HG02970 (cell line): ENCODE measurements around the gene LAMTOR5.

Experiments
- ATAC-seq: cut with Tn5 transposase; IDR thresholded peaks from one replicate; pipeline ENCODE4 v1.9.1; 2021; ENCODE audit warnings: mild to moderate bottlenecking, moderate library complexity, moderate number of reproducible peaks; ENCODE audit not compliant: unreplicated experiment, low FRiP score

LAMTOR5 gene

DNA sequence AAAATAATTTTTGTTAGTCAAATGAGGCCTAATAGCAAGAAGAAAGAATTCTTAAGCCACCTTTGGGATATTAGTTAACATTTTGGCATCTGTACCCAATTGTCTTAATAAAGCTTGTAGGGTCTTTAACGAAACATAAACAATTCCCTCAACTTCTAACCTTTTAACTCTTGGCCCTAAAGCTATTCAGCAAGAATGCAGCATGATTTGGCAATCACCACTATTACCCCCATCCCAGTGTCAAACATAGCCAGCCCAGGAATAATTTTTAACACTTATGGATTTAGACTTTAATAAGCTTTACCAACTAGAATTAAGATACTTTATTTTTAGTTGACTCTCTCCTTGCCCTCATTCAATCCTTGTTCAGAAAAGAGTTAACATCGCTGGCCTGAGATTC, 14.2 kb downstream of the LAMTOR5 start:
- no peak for ATAC-seq

DNA sequence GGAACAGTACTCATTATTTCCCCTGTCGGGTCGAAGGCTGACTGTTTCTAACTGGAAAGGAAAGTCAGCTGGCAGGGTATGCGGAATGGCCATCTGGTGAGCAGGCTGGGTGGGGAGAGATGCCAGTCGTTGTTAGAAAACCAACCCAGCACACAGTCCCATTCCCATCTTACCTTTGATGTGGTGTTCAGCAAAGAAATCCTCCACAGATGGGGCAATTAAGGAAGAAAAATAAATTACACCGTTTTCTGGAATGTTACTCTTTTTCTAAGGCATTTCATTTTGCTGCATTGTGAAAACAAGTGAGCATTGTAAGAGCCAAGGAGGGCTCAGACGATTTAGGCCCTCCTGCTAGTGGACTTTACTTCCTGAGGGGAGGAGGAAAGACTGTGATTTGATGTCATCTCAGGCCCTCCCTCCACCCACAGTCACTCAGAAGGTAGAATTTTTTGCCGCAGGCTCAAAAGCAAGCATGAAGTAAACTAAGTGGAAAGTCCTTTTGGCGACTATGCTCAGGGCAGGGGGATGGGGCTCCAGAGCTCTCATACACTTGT, 16.7 kb downstream of the LAMTOR5 start, which contains the start of gene SLC16A4:
Gene SLC16A4, minus strand, starts transcription at position 335 of the 554 bp plus-strand sequence. CDS start 1,703 bp downstream, outside the sequence.
- ATAC-seq = no peak

DNA sequence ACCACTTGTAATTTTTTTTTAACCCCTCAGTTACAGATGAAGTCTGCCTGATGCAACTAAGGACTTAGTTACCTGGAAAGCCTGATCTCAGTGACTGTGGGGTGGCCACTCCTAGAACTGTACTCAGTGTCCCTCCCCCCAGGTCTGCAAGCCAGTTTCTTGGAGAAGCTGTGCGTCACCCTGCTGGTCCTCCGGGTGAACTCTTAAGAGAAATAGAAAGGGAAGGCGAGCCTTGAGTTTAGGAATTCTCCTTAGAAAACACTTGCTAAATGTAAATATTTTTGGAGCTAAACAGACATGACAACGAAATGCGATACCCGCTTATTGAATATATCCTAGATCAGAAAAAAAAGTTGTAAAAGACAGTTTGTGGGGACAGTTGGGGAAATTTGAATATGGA, 17.4 kb downstream of the LAMTOR5 start:
- no peak for ATAC-seq

DNA sequence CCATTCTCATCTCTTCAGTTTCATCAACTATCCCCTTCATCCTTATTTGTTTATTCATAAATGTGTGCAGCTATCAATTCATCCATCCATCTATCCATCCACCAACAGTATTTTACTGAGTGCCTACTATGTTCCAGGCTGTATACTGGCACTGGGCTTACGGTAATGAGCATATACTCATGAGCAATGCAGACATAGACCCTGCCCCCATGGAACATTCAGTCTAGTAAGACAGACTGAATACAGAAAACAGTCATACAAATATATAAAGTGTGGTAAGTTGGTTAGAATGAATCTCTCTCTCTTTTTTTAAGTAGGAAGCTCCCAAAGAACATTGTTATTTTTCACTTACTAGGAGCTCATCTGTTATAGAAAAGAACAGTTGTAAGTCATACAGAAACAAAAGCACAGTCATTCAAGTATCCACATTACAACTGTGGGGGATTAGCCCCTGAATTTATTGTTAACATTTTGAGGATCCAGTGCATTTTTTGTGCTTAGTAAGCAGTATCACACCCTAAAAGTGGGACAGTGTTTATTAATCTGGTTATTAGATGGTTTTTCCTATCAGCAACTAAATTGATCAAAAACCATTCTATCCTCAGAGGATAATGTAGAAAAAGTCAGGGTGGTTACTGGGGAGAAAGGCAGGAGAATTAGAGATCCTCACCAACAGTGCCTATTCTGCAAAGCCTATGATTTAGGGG, 20.3 kb downstream of the LAMTOR5 start:
- no peak for ATAC-seq

DNA sequence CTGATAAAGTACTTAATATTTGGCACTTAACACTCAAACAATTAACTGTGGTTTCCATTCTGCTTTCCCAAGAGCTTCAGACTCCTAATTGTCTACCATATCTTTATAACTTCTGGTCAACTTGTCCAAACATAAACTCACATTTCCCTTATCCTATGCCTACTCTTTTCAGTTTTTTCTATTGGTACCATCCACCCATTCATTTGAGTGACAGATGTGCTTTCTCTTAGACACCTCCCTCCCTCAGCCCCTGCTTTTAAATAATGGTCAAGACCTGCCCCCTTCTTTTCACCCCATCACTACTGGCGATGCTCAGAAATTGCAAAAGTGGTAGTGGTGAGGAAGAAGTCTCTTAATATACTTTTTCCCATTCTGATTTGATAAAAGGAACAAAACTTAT, 22.1 kb downstream of the LAMTOR5 start:
- ATAC-seq = no peak

DNA sequence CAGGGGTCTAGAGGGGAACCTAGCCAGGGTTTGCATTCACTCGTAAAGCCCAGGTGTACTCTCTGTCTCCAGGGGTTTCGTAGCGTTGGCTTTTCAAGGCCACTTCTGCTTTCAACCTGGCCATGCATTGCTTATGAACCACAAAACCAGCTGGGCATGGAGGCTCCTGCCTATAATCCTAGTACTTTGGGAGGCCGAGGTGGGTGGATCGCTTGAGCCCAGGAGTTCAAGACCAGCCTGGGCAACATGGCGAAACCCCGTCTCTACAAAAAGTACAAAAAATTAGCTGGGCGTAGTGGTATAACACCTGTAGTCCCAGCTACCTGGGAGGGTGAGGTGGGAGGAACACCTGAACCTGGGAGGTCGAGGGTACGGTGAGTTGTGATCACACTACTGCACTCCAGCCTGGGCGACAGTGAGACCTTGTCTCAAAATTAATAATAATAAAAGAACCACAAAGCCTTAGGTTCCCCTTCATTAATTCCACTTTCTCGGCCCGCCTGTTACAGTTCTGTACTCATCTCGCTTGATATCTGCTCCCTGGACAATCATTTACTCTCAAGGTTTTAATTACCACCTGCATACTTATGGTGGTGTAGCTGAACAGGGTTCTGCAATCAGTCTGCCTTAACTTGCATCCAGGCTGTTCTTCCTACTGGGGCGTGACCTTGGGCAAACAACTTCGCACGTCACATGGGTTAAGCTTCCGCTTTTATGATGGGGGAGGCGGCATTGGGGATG, 22.7 kb downstream of the LAMTOR5 start:
- ATAC-seq = no peak

DNA sequence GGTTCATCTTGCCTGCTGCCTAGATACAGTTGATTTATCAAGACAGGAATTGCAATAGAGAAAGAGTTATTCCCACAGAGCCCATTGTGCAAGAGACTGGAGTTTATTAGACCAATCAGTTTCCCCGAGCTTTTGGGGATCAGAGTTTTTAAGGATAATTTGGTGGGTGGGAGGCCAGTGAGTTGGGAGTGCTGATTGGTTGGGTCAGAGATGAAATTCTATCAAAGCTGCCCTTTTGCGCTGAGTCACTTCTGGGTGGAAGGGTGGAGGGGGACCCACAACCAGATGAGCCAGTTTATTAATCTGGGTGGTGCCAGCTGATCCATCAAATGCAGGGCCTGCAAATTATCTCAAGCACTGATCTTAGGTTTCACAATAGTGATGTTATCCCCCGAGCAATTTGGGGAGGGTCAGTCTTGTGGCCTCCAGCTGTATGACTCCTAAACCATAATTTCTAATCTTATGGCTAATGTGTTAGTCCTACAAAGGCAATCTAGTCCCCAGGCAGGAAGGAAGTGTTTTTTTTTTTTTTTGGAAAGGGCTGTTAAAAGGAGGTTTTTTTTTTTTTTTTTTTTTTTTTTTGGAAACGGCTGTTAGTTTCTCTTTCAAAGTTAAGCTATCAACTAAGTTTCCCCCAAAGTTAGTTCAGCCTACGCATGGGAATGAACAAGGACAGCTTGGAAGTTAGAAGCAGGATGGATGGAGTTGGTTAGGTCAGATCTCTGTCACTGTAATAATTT, 24.1 kb downstream of the LAMTOR5 start:
- no peak for ATAC-seq

DNA sequence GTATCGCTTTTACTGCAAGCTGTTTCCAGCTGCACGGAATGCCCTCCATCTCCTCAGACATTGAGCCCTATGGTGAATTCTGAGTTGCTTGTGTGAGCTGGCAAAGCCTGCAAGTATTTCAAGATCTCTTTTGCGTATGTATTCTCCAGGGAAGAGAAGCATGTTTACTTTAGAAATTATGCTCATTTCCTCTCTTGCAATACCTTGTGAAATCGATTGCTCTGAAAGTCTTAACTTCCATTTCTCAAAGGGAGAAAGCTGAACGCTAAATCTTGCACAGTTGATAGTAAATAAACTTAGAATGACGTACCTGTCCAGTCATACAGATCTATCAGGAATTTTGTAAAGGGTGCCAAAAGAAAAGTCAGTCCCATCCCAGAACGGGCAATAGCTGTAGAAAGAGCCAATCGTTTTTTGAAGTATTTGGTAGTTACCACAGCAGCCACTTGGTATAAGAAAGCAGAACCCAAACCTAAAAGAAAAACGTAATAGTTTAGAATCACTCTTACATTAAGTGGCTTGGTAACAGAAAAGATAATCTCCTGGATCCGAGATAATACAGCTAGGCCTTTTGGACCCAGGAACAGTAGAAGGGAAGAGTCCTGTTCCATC, 26.7 kb downstream of the LAMTOR5 start:
- ATAC-seq = no peak

DNA sequence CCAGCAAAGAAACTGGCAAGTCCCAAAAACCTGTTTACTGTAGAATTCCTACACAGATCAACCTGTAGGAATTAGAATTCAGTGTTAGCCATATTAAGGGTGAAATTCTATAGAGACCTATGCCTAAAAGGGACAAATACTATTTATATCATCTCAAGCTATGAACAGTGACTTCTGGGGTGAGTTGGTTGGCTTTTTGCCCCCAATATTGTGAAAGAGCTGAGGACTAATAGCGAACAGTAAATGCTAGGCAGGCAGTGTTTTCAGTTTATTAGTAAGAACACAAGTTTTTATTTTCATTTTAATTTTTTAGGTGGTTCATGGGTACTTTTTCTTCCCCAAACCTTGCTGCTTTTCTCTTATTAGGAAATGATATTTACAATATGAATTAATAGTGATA, 32.0 kb downstream of the LAMTOR5 start:
- no peak for ATAC-seq

DNA sequence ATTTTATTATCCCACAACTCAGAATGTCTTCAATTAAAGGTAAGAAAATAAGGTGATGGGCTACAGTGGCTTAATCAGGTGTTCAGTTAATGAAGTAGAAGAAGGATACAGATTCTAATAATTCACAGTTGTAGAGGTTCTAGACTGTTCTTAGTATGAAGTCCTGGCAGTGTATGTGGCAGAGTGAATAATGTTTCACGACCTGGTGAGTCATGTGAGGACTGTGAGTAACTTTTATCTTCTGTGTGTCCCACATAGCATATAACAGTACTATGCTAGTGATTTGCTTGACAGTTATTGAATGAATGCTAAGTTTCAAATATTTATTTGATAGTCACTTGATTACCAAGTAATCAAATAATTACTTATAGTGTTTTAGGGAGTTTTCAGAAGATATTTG, 36.7 kb downstream of the LAMTOR5 start:
- ATAC-seq = no peak

DNA sequence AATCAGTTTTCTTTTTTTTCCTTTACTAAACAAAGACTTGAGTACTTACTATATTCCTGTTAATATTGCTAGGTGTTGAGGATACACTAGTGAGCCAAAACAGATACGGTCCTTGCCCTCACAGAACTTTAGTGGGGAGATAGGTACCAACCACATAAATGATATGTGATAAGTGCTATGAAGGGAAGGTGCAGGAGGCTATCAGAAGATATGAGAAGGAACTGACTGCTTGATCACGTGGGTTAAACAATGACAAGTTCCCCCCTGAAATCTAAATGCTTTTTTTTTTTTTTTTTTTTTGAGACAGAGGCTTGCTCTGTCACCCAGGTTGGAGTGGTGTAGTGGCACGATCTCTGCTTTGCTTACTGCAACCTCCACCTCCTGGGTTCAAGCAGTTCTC, 43.3 kb downstream of the LAMTOR5 start:
- ATAC-seq = no peak

DNA sequence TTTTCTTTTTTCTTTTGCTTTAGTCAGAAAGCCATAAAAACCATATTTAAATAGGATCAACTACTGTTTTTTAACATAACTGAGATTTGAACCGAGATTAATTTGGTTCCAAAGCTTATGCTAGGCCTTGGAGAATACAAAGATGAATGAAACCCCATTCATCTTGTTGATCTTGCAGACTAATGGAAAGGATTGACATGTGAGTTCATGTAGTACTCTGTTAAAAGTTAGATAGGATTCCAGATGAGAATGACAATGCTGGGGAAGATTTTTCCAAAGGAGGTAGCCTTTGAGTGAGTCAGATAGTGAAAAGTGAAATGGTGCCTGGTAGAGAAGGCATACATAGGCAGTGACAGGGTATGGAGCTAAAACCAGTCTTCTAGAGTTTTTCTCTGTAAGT, 45.6 kb downstream of the LAMTOR5 start:
- no peak for ATAC-seq

DNA sequence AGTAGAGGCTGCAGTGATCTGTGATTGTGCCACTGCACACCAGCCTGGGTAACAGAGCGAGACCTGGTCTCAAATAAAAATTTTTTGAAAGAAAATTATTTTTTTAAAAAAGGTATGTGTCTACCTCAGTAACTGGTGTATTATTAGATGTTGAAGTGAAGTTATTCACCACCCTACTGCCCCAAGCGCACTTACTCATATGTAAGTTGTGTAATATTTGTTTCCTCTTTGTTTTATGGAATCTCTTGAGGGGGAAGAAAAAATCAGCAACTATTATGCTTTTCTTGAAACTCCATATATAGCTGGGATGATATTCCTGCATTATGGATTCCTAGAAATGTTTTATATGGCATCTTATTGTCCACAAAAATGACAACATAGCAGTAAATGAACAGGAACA, 47.1 kb downstream of the LAMTOR5 start:
- ATAC-seq = no peak

DNA sequence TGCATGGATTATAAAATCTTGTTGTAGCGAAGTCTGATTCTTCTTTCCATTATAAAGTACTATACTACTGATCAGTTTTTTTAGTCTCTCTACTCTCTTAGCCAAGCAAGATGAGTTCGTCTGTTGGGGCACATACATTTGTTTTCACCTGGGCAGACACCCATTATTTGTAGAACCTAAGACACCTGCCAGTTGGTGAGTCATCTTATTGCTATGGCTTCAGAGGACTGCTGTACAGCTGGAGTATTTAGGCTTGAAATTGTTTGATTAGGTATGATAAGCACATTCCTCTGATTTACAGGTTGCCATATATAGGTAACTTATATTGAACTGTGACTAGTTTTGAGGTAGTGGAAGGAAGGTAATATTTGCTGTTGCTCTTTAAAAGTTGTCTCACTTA, 51.1 kb downstream of the LAMTOR5 start:
- ATAC-seq = no peak

DNA sequence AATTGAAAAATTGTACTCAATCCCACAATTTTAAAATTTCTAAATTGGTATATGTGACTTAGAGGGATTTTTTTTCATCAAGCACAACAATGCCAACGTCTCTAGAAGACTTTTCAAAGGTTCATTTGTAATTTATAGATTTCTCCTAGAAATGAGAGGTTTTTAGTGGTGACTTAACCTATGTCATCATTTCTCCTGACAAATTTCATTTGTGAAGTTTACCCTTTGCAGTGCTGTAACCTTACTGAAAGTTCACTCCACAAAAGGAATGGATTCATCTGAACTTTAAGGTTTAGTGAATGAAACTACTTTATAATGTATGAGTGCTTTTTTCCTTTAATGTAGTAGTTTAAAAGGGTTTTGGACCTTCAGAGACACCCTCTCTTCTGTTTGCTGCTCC, 52.2 kb downstream of the LAMTOR5 start:
- no peak for ATAC-seq
